Liver (tissue), 9 donors: ENCODE results near the gene ELAC2. TPM values are rescaled to one million over a fixed set of nuclear protein-coding genes. Genes with fewer than 3 reads are reported as not detected.

ENCODE experiments used
- DNase-seq: peaks from one replicate; pipeline ENCODE4 v3.0.0-alpha.2; 2017; ENCODE audit warnings: low spot score
- H3K27ac ChIP-seq, 2 donors: one replicate each; pipeline ENCODE4 v1.7.0; 2013; ENCODE audit warnings: inconsistent platforms in 2 of 2, low read length in 2 of 2, control low read depth in 1 of 2, low read depth in 1 of 2, mild to moderate bottlenecking in 1 of 2
- H3K27me3 ChIP-seq, 4 donors: one replicate each; pipeline versions ENCODE4 v1.6.1 to v1.7.0; 2013; ENCODE audit warnings: low read length in 3 of 4, inconsistent platforms in 1 of 4, mild to moderate bottlenecking in 1 of 4, moderate library complexity in 1 of 4; ENCODE audit not compliant: control insufficient read depth in 4 of 4, insufficient read depth in 4 of 4
- H3K36me3 ChIP-seq, 4 donors: one replicate each; pipeline versions ENCODE4 v1.6.1 to v1.7.0; 2013; ENCODE audit warnings: low read length in 3 of 4, mild to moderate bottlenecking in 3 of 4, low read depth in 1 of 4, moderate library complexity in 1 of 4; ENCODE audit not compliant: control insufficient read depth in 4 of 4, insufficient read depth in 3 of 4
- H3K4me1 ChIP-seq, 4 donors: one replicate each; pipeline versions ENCODE4 v1.6.1 to v1.7.0; 2013; ENCODE audit warnings: low read length in 3 of 4, mild to moderate bottlenecking in 3 of 4, moderate library complexity in 1 of 4; ENCODE audit not compliant: control insufficient read depth in 4 of 4, insufficient read depth in 4 of 4
- H3K4me3 ChIP-seq, 3 donors: one replicate each; pipeline versions ENCODE4 v1.6.1 to v1.7.0; 2013; ENCODE audit warnings: low read length in 3 of 3, control low read depth in 1 of 3, low read depth in 1 of 3, mild to moderate bottlenecking in 1 of 3
- H3K9ac ChIP-seq, 2 donors: one replicate each; pipeline ENCODE4 v1.7.0; 2013; ENCODE audit warnings: low read length in 2 of 2, mild to moderate bottlenecking in 2 of 2, moderate library complexity in 2 of 2, control low read depth in 1 of 2, low read depth in 1 of 2
- H3K9me3 ChIP-seq, 4 donors: one replicate each; pipeline versions ENCODE4 v1.6.1 to v1.7.0; 2013; ENCODE audit warnings: low read length in 3 of 4; ENCODE audit not compliant: control insufficient read depth in 4 of 4
- EGR1 ChIP-seq, 2 donors: IDR thresholded peaks; 2 replicates each; pipeline ENCODE4 v1.6.1; 2016 to 2018; ENCODE audit warnings: antibody characterized with exemption in 2 of 2, low read depth in 2 of 2
- FOXA1 ChIP-seq: IDR thresholded peaks from 2 replicates; pipeline ENCODE4 v1.6.1; 2016; ENCODE audit warnings: antibody characterized with exemption
- FOXA2 ChIP-seq: IDR thresholded peaks from 2 replicates; pipeline ENCODE4 v1.6.1; 2016; ENCODE audit warnings: antibody characterized with exemption
- GABPA ChIP-seq, 2 donors: IDR thresholded peaks in 1 of 2; conservative IDR thresholded peaks in 1 of 2; 2 replicates each; pipeline ENCODE4 v1.6.1; 2016; ENCODE audit warnings: antibody characterized with exemption in 2 of 2, mild to moderate bottlenecking in 1 of 2, moderate library complexity in 1 of 2
- HNF4A ChIP-seq, 2 donors: conservative IDR thresholded peaks; 2 replicates each; pipeline ENCODE4 v1.6.1; 2016; ENCODE audit warnings: antibody characterized with exemption in 2 of 2, mild to moderate bottlenecking in 2 of 2
- HNF4G ChIP-seq: IDR thresholded peaks from 2 replicates; pipeline ENCODE4 v1.6.1; 2016; ENCODE audit warnings: antibody characterized with exemption
- JUND ChIP-seq, 2 donors: IDR thresholded peaks; 2 replicates each; pipeline ENCODE4 v1.6.1; 2016; ENCODE audit warnings: antibody characterized with exemption in 2 of 2
- NR2F2 ChIP-seq: IDR thresholded peaks from 2 replicates; pipeline ENCODE4 v1.6.1; 2016; ENCODE audit warnings: antibody characterized with exemption
- RAD21 ChIP-seq, 2 donors: IDR thresholded peaks; 2 replicates each; pipeline ENCODE4 v1.6.1; 2016; ENCODE audit warnings: antibody characterized with exemption in 2 of 2, mild to moderate bottlenecking in 2 of 2
- RXRA ChIP-seq, 2 donors: IDR thresholded peaks; 2 replicates each; pipeline ENCODE4 v1.6.1; 2017 to 2018; ENCODE audit warnings: antibody characterized with exemption in 2 of 2, mild to moderate bottlenecking in 1 of 2
- SP1 ChIP-seq: IDR thresholded peaks from 2 replicates; pipeline ENCODE4 v1.6.1; 2018; ENCODE audit warnings: antibody characterized with exemption, mild to moderate bottlenecking
- TAF1 ChIP-seq: conservative IDR thresholded peaks from 2 replicates; pipeline ENCODE4 v1.6.1; 2016; ENCODE audit warnings: antibody characterized with exemption, mild to moderate bottlenecking
- YY1 ChIP-seq: IDR thresholded peaks from 2 replicates; pipeline ENCODE4 v1.6.1; 2016; ENCODE audit warnings: antibody characterized with exemption, mild to moderate bottlenecking
- WGBS: extraction: QIAGEN DNeasy Blood & Tissue Kit; methylation state at CpG from one replicate; pipeline ENCODE4 v1.1.7; 2013; 5-methylcytosine and 5-hydroxymethylcytosine counted together
- polyA plus RNA-seq, 2 donors: library from polyadenylated mRNA; stranded (reverse) in 1 of 2; unstranded in 1 of 2; fragments of 200-250 nt in 1 of 2; fragments of >200 nt in 1 of 2; fragmentation: Nextera tagmentation in 1 of 2; extraction: Ambion mirVana in 1 of 2; gene quantifications; one replicate each; pipeline versions ENCODE4 v1.2.1 to v1.2.3, GENCODE V29; 2013 to 2015
- total RNA-seq, 2 donors: library from RNA; depleted of rRNA; stranded (reverse); fragments of >200 nt; gene quantifications; one replicate each; pipeline ENCODE4 v1.2.3, GENCODE V29; 2014
- TF ChIP-seq, protein P1 (sequence below): IDR thresholded peaks from 2 replicates; pipeline ENCODE4 v1.6.1; 2016; ENCODE audit warnings: antibody characterized with exemption
- TF ChIP-seq, protein P2 (sequence below): IDR thresholded peaks from 2 replicates; pipeline ENCODE4 v1.6.1; 2016; ENCODE audit warnings: antibody characterized with exemption
- TF ChIP-seq, protein P3 (sequence below): IDR thresholded peaks from 2 replicates; pipeline ENCODE4 v1.6.1; 2016; ENCODE audit warnings: antibody characterized with exemption, mild to moderate bottlenecking
- TF ChIP-seq, protein P4 (sequence below): IDR thresholded peaks from 2 replicates; pipeline ENCODE4 v1.6.1; 2016; ENCODE audit warnings: antibody characterized with exemption
- donor health status: healthy.
- donor health status: healthy.
- donor health status: healthy.
- donor health status: healthy.
- donor health status: healthy.

The ELAC2 gene
- total and polyA plus RNA-seq, 4 donors = 26.5 to 54.1 (median 36.2) TPM

DNA sequence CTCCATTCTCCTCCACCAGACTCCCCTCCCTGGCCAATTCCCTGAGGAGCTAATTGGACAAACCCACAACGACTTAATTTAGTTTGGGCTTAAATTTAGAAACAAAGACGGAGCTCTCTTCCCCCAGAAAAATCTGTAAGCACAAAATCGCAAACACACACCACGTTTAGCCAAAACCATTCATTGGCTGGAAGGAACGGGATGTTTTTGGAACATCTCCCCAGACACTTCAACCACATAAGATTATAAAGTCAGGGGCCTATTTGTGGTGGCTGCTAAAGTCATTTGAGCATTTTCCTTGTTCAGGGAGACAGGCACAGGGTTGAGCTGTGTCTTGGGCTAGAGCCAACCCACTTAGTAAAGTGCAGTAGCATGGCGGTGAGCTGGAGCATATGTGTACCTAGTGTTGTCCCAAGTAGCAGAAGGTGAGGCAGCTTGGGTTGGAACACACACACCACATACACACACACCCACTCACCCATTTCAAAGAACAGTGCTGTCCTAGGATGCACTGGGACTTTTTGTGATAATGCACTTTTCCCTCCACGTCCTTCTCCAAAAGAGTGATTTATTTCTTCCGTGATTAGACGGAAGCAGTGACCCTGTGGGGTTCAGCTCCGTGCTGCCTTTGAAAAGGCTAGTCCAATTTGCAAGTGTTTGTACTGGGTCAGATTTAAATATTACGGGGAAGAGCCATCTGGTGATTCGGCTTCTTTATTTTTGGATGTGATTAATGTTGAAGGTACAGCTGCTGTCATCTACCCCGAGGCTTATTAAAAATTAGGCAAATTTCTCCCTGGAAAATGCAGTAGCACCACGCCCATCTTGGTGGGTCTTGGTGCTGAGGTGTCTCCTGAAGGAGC lies 32.2 kb downstream of the ELAC2 start:
- TF ChIP-seq RAD21 (IDR thresholded peaks at IDR 0.05) (no peak), HNF4G (no peak), SP1 (no peak), TAF1 (no peak), YY1 (no peak), NR2F2 (no peak), RXRA (IDR thresholded peaks at IDR 0.05) (no peak), JUND (IDR thresholded peaks at IDR 0.05) (no peak), HNF4A (conservative IDR thresholded peaks at IDR 0.05) (no peak), FOXA2 (no peak), EGR1 (IDR thresholded peaks at IDR 0.05; ENCODE audit: low read depth in 2 of 2) (no peak), GABPA (IDR thresholded peaks at IDR 0.05 in 1 of 2, conservative IDR thresholded peaks at IDR 0.05 in 1 of 2) (no peak), FOXA1 (no peak)
- TF ChIP-seq, protein P1, sequence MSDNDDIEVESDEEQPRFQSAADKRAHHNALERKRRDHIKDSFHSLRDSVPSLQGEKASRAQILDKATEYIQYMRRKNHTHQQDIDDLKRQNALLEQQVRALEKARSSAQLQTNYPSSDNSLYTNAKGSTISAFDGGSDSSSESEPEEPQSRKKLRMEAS = no peak
- TF ChIP-seq, protein P2, sequence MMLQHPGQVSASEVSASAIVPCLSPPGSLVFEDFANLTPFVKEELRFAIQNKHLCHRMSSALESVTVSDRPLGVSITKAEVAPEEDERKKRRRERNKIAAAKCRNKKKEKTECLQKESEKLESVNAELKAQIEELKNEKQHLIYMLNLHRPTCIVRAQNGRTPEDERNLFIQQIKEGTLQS = no peak
- TF ChIP-seq, protein P3, sequence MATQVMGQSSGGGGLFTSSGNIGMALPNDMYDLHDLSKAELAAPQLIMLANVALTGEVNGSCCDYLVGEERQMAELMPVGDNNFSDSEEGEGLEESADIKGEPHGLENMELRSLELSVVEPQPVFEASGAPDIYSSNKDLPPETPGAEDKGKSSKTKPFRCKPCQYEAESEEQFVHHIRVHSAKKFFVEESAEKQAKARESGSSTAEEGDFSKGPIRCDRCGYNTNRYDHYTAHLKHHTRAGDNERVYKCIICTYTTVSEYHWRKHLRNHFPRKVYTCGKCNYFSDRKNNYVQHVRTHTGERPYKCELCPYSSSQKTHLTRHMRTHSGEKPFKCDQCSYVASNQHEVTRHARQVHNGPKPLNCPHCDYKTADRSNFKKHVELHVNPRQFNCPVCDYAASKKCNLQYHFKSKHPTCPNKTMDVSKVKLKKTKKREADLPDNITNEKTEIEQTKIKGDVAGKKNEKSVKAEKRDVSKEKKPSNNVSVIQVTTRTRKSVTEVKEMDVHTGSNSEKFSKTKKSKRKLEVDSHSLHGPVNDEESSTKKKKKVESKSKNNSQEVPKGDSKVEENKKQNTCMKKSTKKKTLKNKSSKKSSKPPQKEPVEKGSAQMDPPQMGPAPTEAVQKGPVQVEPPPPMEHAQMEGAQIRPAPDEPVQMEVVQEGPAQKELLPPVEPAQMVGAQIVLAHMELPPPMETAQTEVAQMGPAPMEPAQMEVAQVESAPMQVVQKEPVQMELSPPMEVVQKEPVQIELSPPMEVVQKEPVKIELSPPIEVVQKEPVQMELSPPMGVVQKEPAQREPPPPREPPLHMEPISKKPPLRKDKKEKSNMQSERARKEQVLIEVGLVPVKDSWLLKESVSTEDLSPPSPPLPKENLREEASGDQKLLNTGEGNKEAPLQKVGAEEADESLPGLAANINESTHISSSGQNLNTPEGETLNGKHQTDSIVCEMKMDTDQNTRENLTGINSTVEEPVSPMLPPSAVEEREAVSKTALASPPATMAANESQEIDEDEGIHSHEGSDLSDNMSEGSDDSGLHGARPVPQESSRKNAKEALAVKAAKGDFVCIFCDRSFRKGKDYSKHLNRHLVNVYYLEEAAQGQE = no peak
- TF ChIP-seq, protein P4, sequence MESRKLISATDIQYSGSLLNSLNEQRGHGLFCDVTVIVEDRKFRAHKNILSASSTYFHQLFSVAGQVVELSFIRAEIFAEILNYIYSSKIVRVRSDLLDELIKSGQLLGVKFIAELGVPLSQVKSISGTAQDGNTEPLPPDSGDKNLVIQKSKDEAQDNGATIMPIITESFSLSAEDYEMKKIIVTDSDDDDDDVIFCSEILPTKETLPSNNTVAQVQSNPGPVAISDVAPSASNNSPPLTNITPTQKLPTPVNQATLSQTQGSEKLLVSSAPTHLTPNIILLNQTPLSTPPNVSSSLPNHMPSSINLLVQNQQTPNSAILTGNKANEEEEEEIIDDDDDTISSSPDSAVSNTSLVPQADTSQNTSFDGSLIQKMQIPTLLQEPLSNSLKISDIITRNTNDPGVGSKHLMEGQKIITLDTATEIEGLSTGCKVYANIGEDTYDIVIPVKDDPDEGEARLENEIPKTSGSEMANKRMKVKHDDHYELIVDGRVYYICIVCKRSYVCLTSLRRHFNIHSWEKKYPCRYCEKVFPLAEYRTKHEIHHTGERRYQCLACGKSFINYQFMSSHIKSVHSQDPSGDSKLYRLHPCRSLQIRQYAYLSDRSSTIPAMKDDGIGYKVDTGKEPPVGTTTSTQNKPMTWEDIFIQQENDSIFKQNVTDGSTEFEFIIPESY = no peak
- WGBS = 82% methylated on average over 14 of the region's 14 CpGs
- no peaks in the 10 kb centered on the region for H3K9me3 ChIP-seq
- no peak overlapping the region for H3K4me3 ChIP-seq
- DNase-seq = no peak
- H3K9ac ChIP-seq = no peak overlapping the region
- H3K36me3 ChIP-seq = no peaks in the 10 kb centered on the region
- H3K4me1 ChIP-seq = peaks cover 8 to 46% (median 27%) of the 10 kb centered on the region in 4 donors
- no peak overlapping the region for H3K27ac ChIP-seq
- H3K27me3 ChIP-seq = no peaks in the 10 kb centered on the region
